ENCODE data around the gene KPNB1.

The KPNB1 gene

GRCh38 chr17:47712330-47713023, 62.8 kb downstream of the KPNB1 start:
- no peak overlapping the region for H3K9ac ChIP-seq
- no peak for TF ChIP-seq CTCF (conservative IDR thresholded peaks at IDR 0.05; ENCODE audit: low read depth, low read length)
- H4K20me1 ChIP-seq (ENCODE audit: insufficient read depth) = no peaks in the 10 kb centered on the region
- H3K27me3 ChIP-seq (ENCODE audit: insufficient read depth, low read depth) = no peaks in the 10 kb centered on the region; the same call in 1 of the 2 replicates
- H3K79me2 ChIP-seq (ENCODE audit: insufficient read depth, low read depth) = no peaks in the 10 kb centered on the region
- H3K4me3 ChIP-seq (IDR thresholded peaks at IDR 0.05; ENCODE audit: insufficient read depth, low read depth, low read length) = no peak overlapping the region
- peaks cover 15% of the 10 kb centered on the region for H3K4me1 ChIP-seq (ENCODE audit: low read depth, poor library complexity, severe bottlenecking)
- H3K36me3 ChIP-seq (ENCODE audit: insufficient read depth) = no peaks in the 10 kb centered on the region
- no peak overlapping the region for H3K4me2 ChIP-seq
- H3K27ac ChIP-seq = no peak overlapping the region
- no peak overlapping the region for H2AFZ ChIP-seq (ENCODE audit: low read depth)

GRCh38 chr17:47713980-47714700, 64.4 kb downstream of the KPNB1 start:
- peaks cover 25% of the 10 kb centered on the region for H3K4me1 ChIP-seq (ENCODE audit: low read depth, poor library complexity, severe bottlenecking)
- H3K27me3 ChIP-seq (ENCODE audit: insufficient read depth, low read depth) = no peaks in the 10 kb centered on the region; the same call in 1 of the 2 replicates

GRCh38 chr17:47714773-47715396, 65.2 kb downstream of the KPNB1 start:
- H3K79me2 ChIP-seq (ENCODE audit: insufficient read depth, low read depth) = no peaks in the 10 kb centered on the region
- no peak overlapping the region for H3K4me3 ChIP-seq (IDR thresholded peaks at IDR 0.05; ENCODE audit: insufficient read depth, low read depth, low read length)
- no peaks in the 10 kb centered on the region; the same call in 1 of the 2 replicates for H3K27me3 ChIP-seq (ENCODE audit: insufficient read depth, low read depth)
- H3K27ac ChIP-seq = no peak overlapping the region
- H4K20me1 ChIP-seq (ENCODE audit: insufficient read depth) = no peaks in the 10 kb centered on the region
- peaks cover 32% of the 10 kb centered on the region for H3K4me1 ChIP-seq (ENCODE audit: low read depth, poor library complexity, severe bottlenecking)
- H3K36me3 ChIP-seq (ENCODE audit: insufficient read depth) = no peaks in the 10 kb centered on the region
- H3K9ac ChIP-seq = no peak overlapping the region
- no peak overlapping the region for H3K4me2 ChIP-seq
- no peak overlapping the region for H2AFZ ChIP-seq (ENCODE audit: low read depth)
- no peak for TF ChIP-seq CTCF (conservative IDR thresholded peaks at IDR 0.05; ENCODE audit: low read depth, low read length)

More at GRCh38 chr17:47713980-47714700, 64.4 kb downstream of the KPNB1 start:
- no peak overlapping the region for H3K4me2 ChIP-seq
- no peaks in the 10 kb centered on the region for H3K79me2 ChIP-seq (ENCODE audit: insufficient read depth, low read depth)
- no peak overlapping the region for H2AFZ ChIP-seq (ENCODE audit: low read depth)
- TF ChIP-seq CTCF (conservative IDR thresholded peaks at IDR 0.05; ENCODE audit: low read depth, low read length) = no peak
- no peak overlapping the region for H3K9ac ChIP-seq
- H3K27ac ChIP-seq = no peak overlapping the region
- no peak overlapping the region for H3K4me3 ChIP-seq (IDR thresholded peaks at IDR 0.05; ENCODE audit: insufficient read depth, low read depth, low read length)
- no peaks in the 10 kb centered on the region for H3K36me3 ChIP-seq (ENCODE audit: insufficient read depth)
- no peaks in the 10 kb centered on the region for H4K20me1 ChIP-seq (ENCODE audit: insufficient read depth)

GRCh38 chr17:47715669-47716325, 66.1 kb downstream of the KPNB1 start:
- no peaks in the 10 kb centered on the region; the same call in 1 of the 2 replicates for H3K27me3 ChIP-seq (ENCODE audit: insufficient read depth, low read depth)
- no peak overlapping the region for H3K9ac ChIP-seq
- H4K20me1 ChIP-seq (ENCODE audit: insufficient read depth) = no peaks in the 10 kb centered on the region
- H3K4me3 ChIP-seq (IDR thresholded peaks at IDR 0.05; ENCODE audit: insufficient read depth, low read depth, low read length) = no peak overlapping the region
- no peak overlapping the region for H2AFZ ChIP-seq (ENCODE audit: low read depth)
- H3K4me2 ChIP-seq = no peak overlapping the region
- H3K27ac ChIP-seq = no peak overlapping the region
- no peaks in the 10 kb centered on the region for H3K79me2 ChIP-seq (ENCODE audit: insufficient read depth, low read depth)
- no peaks in the 10 kb centered on the region for H3K36me3 ChIP-seq (ENCODE audit: insufficient read depth)
- peaks cover 41% of the 10 kb centered on the region for H3K4me1 ChIP-seq (ENCODE audit: low read depth, poor library complexity, severe bottlenecking)
- no peak for TF ChIP-seq CTCF (conservative IDR thresholded peaks at IDR 0.05; ENCODE audit: low read depth, low read length)

Data from KMS-11 (cell line).